Caco-2 (cell line): ENCODE results near the gene RYR2. TPM values are rescaled to one million over a fixed set of nuclear protein-coding genes. Genes with fewer than 3 reads are reported as not detected.
"Not testable (repeated sequence)": the region's sequence is repeated elsewhere in the genome, so short reads cannot be mapped to it uniquely, and the experiment has no call there.

Experiments used
- BruUV-seq: library from RNA; stranded (reverse); fragments of 400-500 nt; replicated peaks from 2 replicates; lab custom pipeline; 2021; lab: Mats Ljungman, UMichigan
- CTCF ChIA-PET: fragments of 300-600 bp; sonication (Branson Sonifier 250); formaldehyde crosslinking; loops from one replicate; lab custom pipeline; 2022; ENCODE audit warnings: antibody characterized with exemption; lab: Charles Lee
- POLR2A ChIA-PET: fragments of 300-600 bp; sonication (Branson Sonifier 250); formaldehyde crosslinking; loops from one replicate; lab custom pipeline; 2022; ENCODE audit warnings: antibody characterized with exemption; lab: Charles Lee
- DNase-seq, 2 experiments: peaks; one replicate each; pipeline versions ENCODE4 v3.0.0 to v3.0.0-alpha.2; 2020 to 2022
- H3K27me3 ChIP-seq: replicated peaks from 2 replicates; pipeline ENCODE4 v1.6.0; 2011; ENCODE audit warnings: low read length; ENCODE audit not compliant: control insufficient read depth, insufficient read depth
- H3K36me3 ChIP-seq: 2 replicates; pipeline ENCODE4 v1.5.1; 2011; ENCODE audit warnings: low read length; ENCODE audit not compliant: control insufficient read depth, insufficient read depth
- H3K4me1 ChIP-seq: fragments of 250-450 bp; sonication (Bioruptor Pico); 2 replicates; pipeline ENCODE4 v1.5.1; 2020; ENCODE audit warnings: mild to moderate bottlenecking
- H3K4me3 ChIP-seq: 2 replicates; pipeline ENCODE4 v1.5.1; 2011; ENCODE audit warnings: low read depth, mild to moderate bottlenecking, control low read depth, low read length
- H3K9me3 ChIP-seq: fragments of 250-450 bp; sonication (Bioruptor Pico); 2 replicates; pipeline ENCODE4 v1.5.1; 2020; ENCODE audit warnings: mild to moderate bottlenecking, moderate library complexity
- H3K27ac Mint-ChIP-seq: one replicate; pipeline ENCODE4 v1.8.0; 2022; ENCODE audit warnings: mixed read lengths; ENCODE audit not compliant: unreplicated experiment
- H3K27me3 Mint-ChIP-seq: one replicate; pipeline ENCODE4 v1.8.0; 2022; ENCODE audit warnings: mixed read lengths; ENCODE audit not compliant: insufficient read depth, unreplicated experiment
- H3K36me3 Mint-ChIP-seq: one replicate; pipeline ENCODE4 v1.8.0; 2022; ENCODE audit warnings: mild to moderate bottlenecking, mixed read lengths; ENCODE audit not compliant: insufficient read depth, unreplicated experiment
- H3K4me1 Mint-ChIP-seq: one replicate; pipeline ENCODE4 v1.8.0; 2022; ENCODE audit warnings: low read depth, mixed read lengths; ENCODE audit not compliant: unreplicated experiment
- H3K4me3 Mint-ChIP-seq: one replicate; pipeline ENCODE4 v1.8.0; 2022; ENCODE audit warnings: mild to moderate bottlenecking, moderate library complexity, mixed read lengths; ENCODE audit not compliant: unreplicated experiment
- H3K9me3 Mint-ChIP-seq: one replicate; pipeline ENCODE4 v1.8.0; 2022; ENCODE audit warnings: mixed read lengths; ENCODE audit not compliant: unreplicated experiment
- intact Hi-C: fragments of 100-400 bp; cut with micrococcal nuclease; formaldehyde crosslinking; loops from one replicate; pipeline ENCODE4 v1.10.0; 2022; ENCODE audit not compliant: unreplicated experiment
- total RNA-seq: library from RNA; stranded (reverse); gene quantifications from 2 replicates; pipeline ENCODE4 v1.2.3, GENCODE V29; 2022
- TF ChIP-seq, protein P1 (sequence below), 2 experiments: fragments of 200-600 bp in 1 of 2; IDR thresholded peaks; 1 replicate in 1 of 2; 2 replicates in 1 of 2; pipeline versions ENCODE4 v1.5.1 to v1.8.0; 2011 to 2022; ENCODE audit warnings: antibody characterized with exemption in 1 of 2, control low read depth in 1 of 2, inconsistent platforms in 1 of 2, low read depth in 1 of 2, low read length in 1 of 2, mild to moderate bottlenecking in 1 of 2, moderate library complexity in 1 of 2; ENCODE audit not compliant: insufficient read depth in 1 of 2, severe bottlenecking in 1 of 2, unreplicated experiment in 1 of 2

RYR2 gene
- total RNA-seq, 1 experiment from 2014 or later, result 3.4 TPM

DNA sequence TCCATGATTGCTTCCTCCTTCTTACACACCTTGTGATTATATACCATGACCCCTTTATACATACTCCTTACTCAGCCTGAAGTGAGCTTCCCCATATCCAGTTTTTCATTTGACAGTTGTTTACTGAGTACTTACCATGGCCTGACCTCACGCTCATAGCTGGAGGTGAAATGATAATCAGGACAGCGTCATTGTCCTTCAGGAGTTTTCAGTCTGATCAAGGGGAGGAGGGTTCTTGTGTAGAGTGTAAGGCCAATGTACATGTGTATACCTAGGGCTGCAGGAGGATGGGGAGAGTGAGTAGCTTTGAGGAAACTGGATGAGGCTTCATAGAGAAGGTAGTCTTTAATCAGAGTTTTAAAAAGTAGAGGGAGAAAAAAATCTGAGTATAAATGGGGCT is 325.8 kb downstream of the RYR2 start:
- Mint-ChIP-seq H3K9me3 (no peaks in the 10 kb centered on the region), H3K4me3 (no peak overlapping the region), H3K27ac (no peak overlapping the region), H3K36me3 (no peaks in the 10 kb centered on the region), H3K4me1 (no peaks in the 10 kb centered on the region), H3K27me3 (peaks cover 7% of the 10 kb centered on the region)
- ChIA-PET POLR2A (no interaction called here), CTCF (no interaction called here)
- no peaks in the 10 kb centered on the region for H3K36me3 ChIP-seq
- no peaks in the 10 kb centered on the region for H3K27me3 ChIP-seq
- no peaks in the 10 kb centered on the region for H3K4me1 ChIP-seq
- no peak overlapping the region for H3K4me3 ChIP-seq
- no peaks in the 10 kb centered on the region for H3K9me3 ChIP-seq
- no peak for DNase-seq
- intact Hi-C loops, result no loop called here
- BruUV-seq, result no TSS peak
- TF ChIP-seq, protein P1, sequence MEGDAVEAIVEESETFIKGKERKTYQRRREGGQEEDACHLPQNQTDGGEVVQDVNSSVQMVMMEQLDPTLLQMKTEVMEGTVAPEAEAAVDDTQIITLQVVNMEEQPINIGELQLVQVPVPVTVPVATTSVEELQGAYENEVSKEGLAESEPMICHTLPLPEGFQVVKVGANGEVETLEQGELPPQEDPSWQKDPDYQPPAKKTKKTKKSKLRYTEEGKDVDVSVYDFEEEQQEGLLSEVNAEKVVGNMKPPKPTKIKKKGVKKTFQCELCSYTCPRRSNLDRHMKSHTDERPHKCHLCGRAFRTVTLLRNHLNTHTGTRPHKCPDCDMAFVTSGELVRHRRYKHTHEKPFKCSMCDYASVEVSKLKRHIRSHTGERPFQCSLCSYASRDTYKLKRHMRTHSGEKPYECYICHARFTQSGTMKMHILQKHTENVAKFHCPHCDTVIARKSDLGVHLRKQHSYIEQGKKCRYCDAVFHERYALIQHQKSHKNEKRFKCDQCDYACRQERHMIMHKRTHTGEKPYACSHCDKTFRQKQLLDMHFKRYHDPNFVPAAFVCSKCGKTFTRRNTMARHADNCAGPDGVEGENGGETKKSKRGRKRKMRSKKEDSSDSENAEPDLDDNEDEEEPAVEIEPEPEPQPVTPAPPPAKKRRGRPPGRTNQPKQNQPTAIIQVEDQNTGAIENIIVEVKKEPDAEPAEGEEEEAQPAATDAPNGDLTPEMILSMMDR (IDR thresholded peaks at IDR 0.05; ENCODE audit: insufficient read depth in 1 of 2, low read depth in 1 of 2, low read length in 1 of 2, severe bottlenecking in 1 of 2, unreplicated experiment in 1 of 2), result no peak

DNA sequence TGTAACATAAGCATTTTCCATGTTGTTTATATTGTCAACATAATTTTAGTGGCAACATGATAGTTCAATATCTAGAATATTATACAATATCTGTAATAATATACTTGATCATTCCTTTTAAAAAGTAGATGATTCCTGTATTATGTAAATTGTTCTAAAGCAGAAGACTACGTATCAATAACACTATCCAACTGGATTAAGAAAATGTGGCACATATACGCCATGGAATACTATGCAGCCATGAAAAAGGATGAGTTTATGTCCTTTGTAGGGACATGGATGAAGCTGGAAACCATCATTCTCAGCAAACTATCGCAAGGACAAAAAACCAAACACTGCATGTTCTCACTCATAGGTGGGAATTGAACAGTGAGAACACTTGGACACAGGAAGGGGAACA is 329.5 kb downstream of the RYR2 start:
- H3K4me3 ChIP-seq, H3K27ac Mint-ChIP-seq, H3K4me1 ChIP-seq, DNase-seq, H3K36me3 ChIP-seq, CTCF ChIA-PET, POLR2A ChIA-PET, H3K9me3 Mint-ChIP-seq, H3K4me1 Mint-ChIP-seq, H3K4me3 Mint-ChIP-seq, H3K36me3 Mint-ChIP-seq, BruUV-seq, H3K27me3 Mint-ChIP-seq, intact Hi-C loops, H3K9me3 ChIP-seq, H3K27me3 ChIP-seq: not testable (repeated sequence)

DNA sequence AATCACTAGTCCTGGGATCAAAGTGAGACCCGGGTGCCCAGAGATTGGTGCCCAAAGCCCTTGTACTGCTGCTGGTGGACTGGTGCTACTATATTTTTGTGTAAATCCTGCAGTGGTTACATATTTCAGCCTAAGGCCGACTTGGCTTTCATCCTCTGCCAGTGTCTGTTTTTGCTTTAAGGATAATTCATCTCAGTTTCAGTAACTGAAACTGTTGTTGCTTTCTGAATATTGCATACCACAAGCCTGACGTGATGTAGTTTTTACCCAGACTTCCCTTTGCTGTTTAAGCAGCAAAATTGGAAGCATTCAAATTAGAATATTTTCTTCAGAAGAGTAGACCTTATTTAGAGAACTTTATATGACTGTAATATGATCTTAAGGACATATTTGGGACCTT is 341.8 kb downstream of the RYR2 start:
- Mint-ChIP-seq H3K4me3 (no peak overlapping the region), H3K36me3 (no peaks in the 10 kb centered on the region), H3K27me3 (no peaks in the 10 kb centered on the region), H3K27ac (no peak overlapping the region), H3K4me1 (no peaks in the 10 kb centered on the region), H3K9me3 (no peaks in the 10 kb centered on the region)
- Histone ChIP-seq H3K36me3 (no peaks in the 10 kb centered on the region), H3K27me3 (no peaks in the 10 kb centered on the region), H3K4me3 (no peak overlapping the region), H3K9me3 (no peaks in the 10 kb centered on the region), H3K4me1 (no peaks in the 10 kb centered on the region)
- ChIA-PET POLR2A (no interaction called here), CTCF (no interaction called here)
- no peak for DNase-seq
- intact Hi-C loops, result loop anchor here (10.0 kb wide), 1 partner anchor 239 kb away; no protein-coding TSS in a partner anchor
- no TSS peak for BruUV-seq
- TF ChIP-seq, protein P1 (IDR thresholded peaks at IDR 0.05; ENCODE audit: insufficient read depth in 1 of 2, low read depth in 1 of 2, low read length in 1 of 2, severe bottlenecking in 1 of 2, unreplicated experiment in 1 of 2), result no peak

DNA sequence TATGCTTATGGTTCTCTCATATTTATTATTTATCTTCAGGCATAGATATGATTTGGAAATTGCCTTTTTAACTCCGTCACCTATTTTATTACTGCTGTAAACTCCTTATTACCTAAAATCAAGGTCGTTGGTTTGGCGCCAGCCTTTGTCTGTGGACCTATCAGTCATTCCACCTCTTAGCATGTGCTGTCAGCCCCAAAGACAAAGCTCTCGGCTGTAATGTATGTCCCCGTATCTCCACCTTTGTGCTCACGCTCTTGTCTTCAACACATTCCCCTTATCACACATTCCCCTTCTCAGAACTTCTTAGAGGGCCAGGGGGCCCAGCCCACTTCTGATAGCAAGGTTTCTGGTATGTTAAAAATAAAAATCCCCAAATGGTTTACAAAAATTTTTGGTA is 342.2 kb downstream of the RYR2 start:
- TF ChIP-seq, protein P1 (IDR thresholded peaks at IDR 0.05; ENCODE audit: insufficient read depth in 1 of 2, low read depth in 1 of 2, low read length in 1 of 2, severe bottlenecking in 1 of 2, unreplicated experiment in 1 of 2), result no peak
- Histone ChIP-seq H3K27me3 (no peaks in the 10 kb centered on the region), H3K4me1 (no peaks in the 10 kb centered on the region), H3K4me3 (no peak overlapping the region), H3K9me3 (no peaks in the 10 kb centered on the region), H3K36me3 (no peaks in the 10 kb centered on the region)
- no TSS peak for BruUV-seq
- POLR2A ChIA-PET, result no interaction called here
- intact Hi-C loops, result loop anchor here (10.0 kb wide), 1 partner anchor 239 kb away; no protein-coding TSS in a partner anchor
- H3K27me3 Mint-ChIP-seq, result peaks cover 3% of the 10 kb centered on the region
- H3K9me3 Mint-ChIP-seq, result no peaks in the 10 kb centered on the region
- no peak overlapping the region for H3K4me3 Mint-ChIP-seq
- CTCF ChIA-PET, result no interaction called here
- no peak for DNase-seq
- no peaks in the 10 kb centered on the region for H3K4me1 Mint-ChIP-seq
- H3K36me3 Mint-ChIP-seq, result no peaks in the 10 kb centered on the region
- H3K27ac Mint-ChIP-seq, result no peak overlapping the region
